ENCODE data around the gene TNFAIP2.

DNA sequence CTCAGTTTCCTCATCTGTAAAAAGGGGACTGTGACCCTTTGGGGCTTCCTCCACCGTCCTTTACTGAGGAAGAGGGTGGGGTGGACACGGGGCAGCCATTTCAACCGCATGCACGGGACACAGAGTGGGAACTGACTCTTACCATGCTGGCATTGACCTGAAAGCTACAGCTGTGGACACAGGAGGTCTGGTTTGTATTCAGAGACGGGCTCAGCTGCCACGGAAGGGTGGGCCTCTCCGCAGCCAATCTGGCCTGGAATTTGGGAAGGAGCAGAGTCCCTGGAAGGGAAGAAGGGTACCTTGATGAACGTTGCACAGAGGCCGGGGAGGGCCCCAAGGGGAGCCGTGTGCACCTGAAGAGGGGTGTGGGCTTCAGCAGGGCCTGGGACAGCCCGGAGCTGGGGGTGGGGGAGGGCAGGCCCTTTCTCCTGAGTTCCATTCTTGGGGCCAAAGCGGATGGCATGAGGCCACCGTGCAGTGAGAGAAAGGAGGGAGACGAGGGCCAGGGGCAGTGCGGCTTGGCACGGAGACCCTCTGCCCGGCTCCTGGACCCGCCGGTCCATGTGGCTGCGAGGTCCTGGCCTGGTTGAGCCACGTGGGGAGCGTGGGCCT is 14.5 kb downstream of the TNFAIP2 start:
- TF ChIP-seq EZH2phosphoT487 (IDR thresholded peaks at IDR 0.05; ENCODE audit: borderline replicate concordance, low read length) (no peak), CTCF (conservative IDR thresholded peaks at IDR 0.05; ENCODE audit: low read depth, low read length) (no peak), EZH2 (IDR thresholded peaks at IDR 0.05; ENCODE audit: low read length, unreplicated experiment) (no peak)

All from PC-3 (cell line).